HepG2 (cell line): Measurements from ENCODE around the gene CADM4. TPM values are rescaled to one million over a fixed set of nuclear protein-coding genes. Genes with fewer than 3 reads are reported as not detected.

Source experiments
- AFF4 ChIP-seq: sonication (generic); formaldehyde crosslinking; IDR thresholded peaks from 2 replicates; pipeline ENCODE4 v1.4.0; 2020; ENCODE audit warnings: missing genetic modification reagents
- ATF1 ChIP-seq: IDR thresholded peaks from 2 replicates; pipeline ENCODE4 v1.6.1; 2016; ENCODE audit warnings: mild to moderate bottlenecking, control low read depth
- ATF6 ChIP-seq: sonication (generic); formaldehyde crosslinking; conservative IDR thresholded peaks from 2 replicates; pipeline ENCODE4 v1.4.0; 2020; ENCODE audit warnings: missing genetic modification reagents
- CAMTA2 ChIP-seq: sonication (generic); formaldehyde crosslinking; IDR thresholded peaks from 2 replicates; pipeline ENCODE4 v1.4.0; 2020; ENCODE audit warnings: mild to moderate bottlenecking, missing genetic modification reagents, borderline replicate concordance
- EHMT2 ChIP-seq: fragments of 200-600 bp; sonication (generic); IDR thresholded peaks from 2 replicates; pipeline ENCODE4 v1.7.0; 2017; ENCODE audit warnings: antibody characterized with exemption, low read depth, low read length, borderline replicate concordance
- ERF ChIP-seq: IDR thresholded peaks from 2 replicates; pipeline ENCODE4 v1.6.1; 2018; ENCODE audit warnings: missing biosample characterization, missing genetic modification reagents
- GATAD1 ChIP-seq: IDR thresholded peaks from 2 replicates; pipeline ENCODE4 v1.6.1; 2016; ENCODE audit warnings: missing genetic modification reagents, missing compliant biosample characterization
- GMEB2 ChIP-seq: IDR thresholded peaks from 2 replicates; pipeline ENCODE4 v1.6.1; 2016; ENCODE audit warnings: missing biosample characterization, missing genetic modification reagents, low read depth
- MAZ ChIP-seq, 2 experiments: sonication (generic) in 1 of 2; formaldehyde crosslinking in 1 of 2; IDR thresholded peaks; 2 replicates each; pipeline versions ENCODE4 v1.5.0 to v1.6.1; 2012 to 2020; ENCODE audit warnings: low read depth in 2 of 2, mild to moderate bottlenecking in 2 of 2, borderline replicate concordance in 1 of 2, improper control_type of control experiment in 1 of 2, low read length in 1 of 2, missing genetic modification reagents in 1 of 2, moderate library complexity in 1 of 2
- MIER2 ChIP-seq: IDR thresholded peaks from 2 replicates; pipeline ENCODE4 v1.6.1; 2016; ENCODE audit warnings: missing biosample characterization, missing genetic modification reagents
- MTERF4 ChIP-seq: sonication (generic); formaldehyde crosslinking; IDR thresholded peaks from 2 replicates; pipeline ENCODE4 v1.8.0; 2023; ENCODE audit warnings: mild to moderate bottlenecking, missing genetic modification reagents
- PHF8 ChIP-seq: sonication (generic); formaldehyde crosslinking; IDR thresholded peaks from 2 replicates; pipeline ENCODE4 v1.5.0; 2020; ENCODE audit warnings: missing genetic modification reagents
- RBAK ChIP-seq: sonication (generic); formaldehyde crosslinking; IDR thresholded peaks from 2 replicates; pipeline ENCODE4 v1.5.1; 2020; ENCODE audit warnings: mild to moderate bottlenecking, missing genetic modification reagents
- RXRB ChIP-seq: IDR thresholded peaks from 2 replicates; pipeline ENCODE4 v1.6.1; 2016; ENCODE audit warnings: borderline replicate concordance, missing genetic modification reagents, missing compliant biosample characterization
- SALL1 ChIP-seq: sonication (generic); formaldehyde crosslinking; IDR thresholded peaks from 2 replicates; pipeline ENCODE4 v1.8.0; 2022; ENCODE audit warnings: mild to moderate bottlenecking, missing genetic modification reagents
- SMAD9 ChIP-seq: sonication (generic); formaldehyde crosslinking; IDR thresholded peaks from 2 replicates; pipeline ENCODE4 v1.5.1; 2020; ENCODE audit warnings: mild to moderate bottlenecking, missing genetic modification reagents
- ZNF546 ChIP-seq: sonication (generic); formaldehyde crosslinking; conservative IDR thresholded peaks from 2 replicates; pipeline ENCODE4 v1.8.1; 2023; ENCODE audit warnings: mild to moderate bottlenecking, missing genetic modification reagents
- ZNF772 ChIP-seq: sonication (generic); formaldehyde crosslinking; IDR thresholded peaks from 2 replicates; pipeline ENCODE4 v1.5.0; 2020; ENCODE audit warnings: mild to moderate bottlenecking, missing genetic modification reagents
- polyA plus RNA-seq, 8 experiments: library from polyadenylated mRNA; depleted of rRNA in 3 of 8; stranded (reverse) in 7 of 8; unstranded in 1 of 8; fragments of >200 nt; fragmentation: Illumina TruSeq in 4 of 8; extraction: Trizol in 4 of 8; gene quantifications; 2 replicates each; pipeline versions ENCODE4 v1.2.1 to v1.2.3, GENCODE V29; 2011 to 2016; ENCODE audit warnings: low read depth in 4 of 8, missing spikeins in 1 of 8, mixed read lengths in 1 of 8; ENCODE audit not compliant: insufficient read depth in 1 of 8
- total RNA-seq, 5 experiments: library from RNA; depleted of rRNA; stranded (reverse); fragments of >200 nt; fragmentation: Illumina TruSeq; extraction: Trizol; gene quantifications; 2 replicates each; pipeline ENCODE4 v1.2.3, GENCODE V29; 2016; ENCODE audit warnings: low read depth in 1 of 5
- TF ChIP-seq, protein P1 (sequence below): sonication (generic); formaldehyde crosslinking; IDR thresholded peaks from 2 replicates; pipeline ENCODE4 v1.4.0; 2020; ENCODE audit warnings: low read depth, missing genetic modification reagents

The CADM4 gene
- total and polyA plus RNA-seq, 2 of the 13 experiments (the other 11 are each of a cell fraction or from before 2014, with no cell fraction given): 8.5 to 16.0 TPM

- TF ChIP-seq RXRB (CRISPR knock-in tag): no peak
- TF ChIP-seq GATAD1: peak; percentile 85; the same call in 1 of the 2 replicates
- no peak for TF ChIP-seq GMEB2 (CRISPR knock-in tag)
- no peak for TF ChIP-seq MAZ (IDR thresholded peaks at IDR 0.05; ENCODE audit: borderline replicate concordance, low read depth, low read length)
- no peak for TF ChIP-seq MAZ (CRISPR knock-in tag; IDR thresholded peaks at IDR 0.05; ENCODE audit: low read depth)
- no peak for TF ChIP-seq ATF6 (CRISPR knock-in tag)
- peak; percentile 59; the same call in 1 of the 2 replicates for TF ChIP-seq ZNF772 (CRISPR knock-in tag)
- TF ChIP-seq MIER2 (CRISPR knock-in tag): no peak
- TF ChIP-seq SMAD9 (CRISPR knock-in tag): no peak
- no peak for TF ChIP-seq ATF1 (CRISPR knock-in tag)
- TF ChIP-seq, protein P1, sequence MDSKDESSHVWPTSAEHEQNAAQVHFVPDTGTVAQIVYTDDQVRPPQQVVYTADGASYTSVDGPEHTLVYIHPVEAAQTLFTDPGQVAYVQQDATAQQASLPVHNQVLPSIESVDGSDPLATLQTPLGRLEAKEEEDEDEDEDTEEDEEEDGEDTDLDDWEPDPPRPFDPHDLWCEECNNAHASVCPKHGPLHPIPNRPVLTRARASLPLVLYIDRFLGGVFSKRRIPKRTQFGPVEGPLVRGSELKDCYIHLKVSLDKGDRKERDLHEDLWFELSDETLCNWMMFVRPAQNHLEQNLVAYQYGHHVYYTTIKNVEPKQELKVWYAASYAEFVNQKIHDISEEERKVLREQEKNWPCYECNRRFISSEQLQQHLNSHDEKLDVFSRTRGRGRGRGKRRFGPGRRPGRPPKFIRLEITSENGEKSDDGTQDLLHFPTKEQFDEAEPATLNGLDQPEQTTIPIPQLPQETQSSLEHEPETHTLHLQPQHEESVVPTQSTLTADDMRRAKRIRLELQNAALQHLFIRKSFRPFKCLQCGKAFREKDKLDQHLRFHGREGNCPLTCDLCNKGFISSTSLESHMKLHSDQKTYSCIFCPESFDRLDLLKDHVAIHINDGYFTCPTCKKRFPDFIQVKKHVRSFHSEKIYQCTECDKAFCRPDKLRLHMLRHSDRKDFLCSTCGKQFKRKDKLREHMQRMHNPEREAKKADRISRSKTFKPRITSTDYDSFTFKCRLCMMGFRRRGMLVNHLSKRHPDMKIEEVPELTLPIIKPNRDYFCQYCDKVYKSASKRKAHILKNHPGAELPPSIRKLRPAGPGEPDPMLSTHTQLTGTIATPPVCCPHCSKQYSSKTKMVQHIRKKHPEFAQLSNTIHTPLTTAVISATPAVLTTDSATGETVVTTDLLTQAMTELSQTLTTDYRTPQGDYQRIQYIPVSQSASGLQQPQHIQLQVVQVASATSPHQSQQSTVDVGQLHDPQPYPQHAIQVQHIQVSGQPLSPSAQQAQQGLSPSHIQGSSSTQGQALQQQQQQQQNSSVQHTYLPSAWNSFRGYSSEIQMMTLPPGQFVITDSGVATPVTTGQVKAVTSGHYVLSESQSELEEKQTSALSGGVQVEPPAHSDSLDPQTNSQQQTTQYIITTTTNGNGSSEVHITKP (CRISPR knock-in tag): no peak
- TF ChIP-seq SALL1 (CRISPR knock-in tag): no peak
- no peak for TF ChIP-seq EHMT2
- TF ChIP-seq CAMTA2 (CRISPR knock-in tag): no peak
- TF ChIP-seq MTERF4 (CRISPR knock-in tag): no peak
- no peak for TF ChIP-seq ZNF546
- TF ChIP-seq PHF8 (CRISPR knock-in tag): no peak
- peak; percentile 49; the same call in 1 of the 2 replicates for TF ChIP-seq ERF (CRISPR knock-in tag)
- TF ChIP-seq AFF4: no peak
- no peak for TF ChIP-seq RBAK
Observed at GRCh38 chr19:43618921-43619261, 20.8 kb downstream of the CADM4 start (continued).
